Measurements from ENCODE around the gene ARHGAP25. TPM values are rescaled to one million over a fixed set of nuclear protein-coding genes. Genes with fewer than 3 reads are reported as not detected.

Gene ARHGAP25
- total RNA-seq, 1 donor from 2014 or later = 0.43 TPM

GRCh38 chr2:68819556-68819955, 84.9 kb downstream of the ARHGAP25 start:
- H3K4me1 Mint-ChIP-seq (ENCODE audit: unreplicated experiment) = no peaks in the 10 kb centered on the region
- H3K36me3 Mint-ChIP-seq (ENCODE audit: unreplicated experiment) = no peaks in the 10 kb centered on the region
- peaks cover 8% of the 10 kb centered on the region for H3K27me3 Mint-ChIP-seq (ENCODE audit: unreplicated experiment)
- H3K4me3 Mint-ChIP-seq (ENCODE audit: unreplicated experiment) = no peak overlapping the region
- TF ChIP-seq CTCF (IDR thresholded peaks at IDR 0.05) = no peak
- H3K27ac Mint-ChIP-seq (ENCODE audit: unreplicated experiment) = no peak overlapping the region
- DNase-seq (ENCODE audit: extremely low spot score, unreplicated experiment) = no peak
- H3K9me3 Mint-ChIP-seq (ENCODE audit: unreplicated experiment) = no peaks in the 10 kb centered on the region

- Mint-ChIP-seq H3K4me3 (ENCODE audit: unreplicated experiment) (no peak overlapping the region), H3K36me3 (ENCODE audit: unreplicated experiment) (no peaks in the 10 kb centered on the region), H3K27me3 (ENCODE audit: unreplicated experiment) (peaks cover 8% of the 10 kb centered on the region), H3K27ac (ENCODE audit: unreplicated experiment) (no peak overlapping the region), H3K4me1 (ENCODE audit: unreplicated experiment) (no peaks in the 10 kb centered on the region), H3K9me3 (ENCODE audit: unreplicated experiment) (no peaks in the 10 kb centered on the region)
- no peak for DNase-seq (ENCODE audit: extremely low spot score, unreplicated experiment)
- TF ChIP-seq CTCF (IDR thresholded peaks at IDR 0.05) = no peak
Measured at GRCh38 chr2:68822207-68822872, 87.7 kb downstream of the ARHGAP25 start.

- TF ChIP-seq CTCF (IDR thresholded peaks at IDR 0.05) = no peak
- no peaks in the 10 kb centered on the region for H3K36me3 Mint-ChIP-seq (ENCODE audit: unreplicated experiment)
- peaks cover 8% of the 10 kb centered on the region for H3K27me3 Mint-ChIP-seq (ENCODE audit: unreplicated experiment)
- no peak for DNase-seq (ENCODE audit: extremely low spot score, unreplicated experiment)
- no peak overlapping the region for H3K4me3 Mint-ChIP-seq (ENCODE audit: unreplicated experiment)
- no peaks in the 10 kb centered on the region for H3K9me3 Mint-ChIP-seq (ENCODE audit: unreplicated experiment)
- H3K4me1 Mint-ChIP-seq (ENCODE audit: unreplicated experiment) = peaks cover 16% of the 10 kb centered on the region
- H3K27ac Mint-ChIP-seq (ENCODE audit: unreplicated experiment) = no peak overlapping the region
Measured at GRCh38 chr2:68824831-68825230, 90.2 kb downstream of the ARHGAP25 start.

GRCh38 chr2:68825866-68826265, 91.3 kb downstream of the ARHGAP25 start:
- peaks cover 8% of the 10 kb centered on the region for H3K27me3 Mint-ChIP-seq (ENCODE audit: unreplicated experiment)
- TF ChIP-seq CTCF (IDR thresholded peaks at IDR 0.05) = no peak
- no peaks in the 10 kb centered on the region for H3K9me3 Mint-ChIP-seq (ENCODE audit: unreplicated experiment)
- no peak for DNase-seq (ENCODE audit: extremely low spot score, unreplicated experiment)
- H3K36me3 Mint-ChIP-seq (ENCODE audit: unreplicated experiment) = no peaks in the 10 kb centered on the region
- no peak overlapping the region for H3K27ac Mint-ChIP-seq (ENCODE audit: unreplicated experiment)
- H3K4me3 Mint-ChIP-seq (ENCODE audit: unreplicated experiment) = no peak overlapping the region
- peaks cover 20% of the 10 kb centered on the region for H3K4me1 Mint-ChIP-seq (ENCODE audit: unreplicated experiment)

- no peak overlapping the region for H3K4me3 Mint-ChIP-seq (ENCODE audit: unreplicated experiment)
- peaks cover 3% of the 10 kb centered on the region for H3K27me3 Mint-ChIP-seq (ENCODE audit: unreplicated experiment)
Measured at GRCh38 chr2:68827666-68828065, 93.1 kb downstream of the ARHGAP25 start.

More at GRCh38 chr2:68827666-68828065, 93.1 kb downstream of the ARHGAP25 start:
- TF ChIP-seq CTCF (IDR thresholded peaks at IDR 0.05) = no peak
- DNase-seq (ENCODE audit: extremely low spot score, unreplicated experiment) = no peak
- no peaks in the 10 kb centered on the region for H3K9me3 Mint-ChIP-seq (ENCODE audit: unreplicated experiment)
- H3K4me1 Mint-ChIP-seq (ENCODE audit: unreplicated experiment) = peaks cover 35% of the 10 kb centered on the region
- H3K27ac Mint-ChIP-seq (ENCODE audit: unreplicated experiment) = no peak overlapping the region
- H3K36me3 Mint-ChIP-seq (ENCODE audit: unreplicated experiment) = no peaks in the 10 kb centered on the region
